Renal cortical epithelial cell (primary cell): Measurements from ENCODE around the gene SORCS1. TPM values are rescaled to one million over a fixed set of nuclear protein-coding genes. Genes with fewer than 3 reads are reported as not detected.
A peak's percentile ranks its signal among the peaks of the same experiment; 100 is the strongest.

Experiments
- DNase-seq: peaks from one replicate; pipeline ENCODE4 v3.0.0-alpha.2; 2011; ENCODE audit warnings: low read depth
- total RNA-seq: library from RNA; depleted of rRNA; stranded (reverse); fragments of >200 nt; gene quantifications from 2 replicates; pipeline ENCODE4 v1.2.3, GENCODE V29; 2014

The SORCS1 gene
- total RNA-seq, 1 donor from 2014 or later: not detected

GRCh38 chr10:106900016-106900652 is 264.4 kb downstream of the SORCS1 start:
- DNase-seq: no peak

- no peak for DNase-seq
Measured at GRCh38 chr10:106898446-106898845, 266.1 kb downstream of the SORCS1 start.

DNA sequence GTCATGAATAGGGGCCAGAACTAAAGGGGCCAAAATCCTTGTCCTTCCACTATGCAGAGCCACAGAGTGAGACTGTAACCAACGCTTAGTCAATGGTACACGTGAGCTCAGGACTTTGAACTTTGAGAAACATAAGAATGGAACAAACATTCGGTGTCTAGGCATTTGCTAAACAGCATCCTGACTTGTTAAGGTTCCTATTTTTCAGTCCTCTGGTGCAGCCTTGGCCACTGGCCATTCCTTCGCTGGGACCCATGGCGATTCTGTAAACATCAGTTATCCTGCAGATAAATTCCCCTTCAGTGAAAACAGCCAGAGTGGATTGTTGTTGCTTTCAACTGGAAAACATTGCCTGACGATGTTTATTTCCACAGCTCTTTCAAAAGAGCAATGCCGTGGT is 266.8 kb downstream of the SORCS1 start:
- peak; percentile 2 for DNase-seq

- no peak for DNase-seq
Measured at GRCh38 chr10:106894692-106895091, 269.8 kb downstream of the SORCS1 start.

GRCh38 chr10:106877574-106877973 is 286.9 kb downstream of the SORCS1 start:
- no peak for DNase-seq

DNA sequence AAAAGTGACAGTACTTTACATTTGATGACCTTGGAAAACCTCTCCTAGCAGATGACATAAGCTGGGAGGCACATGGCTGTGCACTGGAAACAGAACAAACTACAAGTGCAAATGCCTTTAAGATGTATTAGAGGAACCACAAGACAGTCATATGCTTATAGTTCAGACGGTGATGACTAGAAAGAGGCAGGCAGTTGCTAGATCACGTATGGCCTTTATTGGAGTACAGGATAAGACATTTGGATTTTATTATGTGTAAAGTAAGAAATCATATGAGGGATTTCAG is 290.0 kb downstream of the SORCS1 start:
- DNase-seq: no peak

DNA sequence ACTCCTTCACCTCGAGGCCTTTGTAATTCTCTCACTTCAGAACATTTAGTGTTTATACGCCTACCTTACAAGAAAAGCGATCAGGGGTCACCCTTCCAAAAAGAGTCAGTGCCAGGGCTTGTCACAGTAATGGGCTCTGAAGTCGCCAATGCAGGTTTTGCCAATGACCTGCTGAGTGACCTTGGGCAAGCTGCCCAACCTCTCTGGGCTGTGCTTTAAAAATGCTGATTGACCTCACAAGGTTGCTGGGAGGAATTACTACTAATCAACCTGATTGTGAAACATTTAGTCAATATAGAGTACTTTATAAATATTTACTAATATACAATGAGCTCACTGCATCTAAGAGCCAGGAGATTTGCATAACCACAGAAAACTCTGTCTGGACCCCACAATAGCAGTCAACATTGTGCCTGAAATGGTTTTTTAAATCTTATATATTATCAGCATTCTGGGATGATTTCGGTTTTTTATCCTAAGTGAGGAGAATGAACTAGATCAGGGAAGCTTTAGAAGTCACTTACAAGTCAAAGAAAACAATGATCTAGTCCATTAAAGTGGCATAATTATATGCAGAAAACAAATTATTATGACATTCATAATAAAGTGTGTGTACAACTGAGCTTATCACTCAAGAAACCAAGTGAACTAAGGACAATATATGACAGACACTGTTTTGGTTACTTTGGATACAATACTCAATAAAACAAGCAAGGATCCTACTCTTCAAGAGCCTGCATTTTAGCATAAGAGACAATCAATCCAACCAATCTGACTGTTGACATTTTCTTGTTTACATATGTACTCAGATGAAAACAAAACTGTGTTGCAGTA is 290.5 kb downstream of the SORCS1 start:
- no peak for DNase-seq

DNA sequence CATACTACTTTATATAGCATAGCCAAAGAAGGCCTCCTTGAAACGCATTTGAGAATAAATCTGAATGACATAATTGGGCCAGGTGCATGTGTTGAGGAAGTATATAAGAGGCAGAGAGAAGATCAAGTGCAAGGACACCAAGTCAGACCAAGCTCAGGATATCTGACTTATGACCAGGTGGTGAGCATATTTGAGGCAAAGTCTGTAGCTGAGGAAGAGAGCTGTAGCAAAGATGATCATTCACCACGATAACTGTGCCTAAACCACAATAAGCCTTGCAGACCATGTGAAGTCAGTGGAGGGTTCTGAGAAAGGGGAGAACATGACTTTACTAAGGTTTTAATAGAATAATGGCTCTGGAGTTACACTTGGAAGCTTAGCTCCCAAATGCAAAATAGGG is 292.3 kb downstream of the SORCS1 start:
- no peak for DNase-seq

- no peak for DNase-seq
Measured at GRCh38 chr10:106866244-106866845, 298.2 kb downstream of the SORCS1 start.

DNA sequence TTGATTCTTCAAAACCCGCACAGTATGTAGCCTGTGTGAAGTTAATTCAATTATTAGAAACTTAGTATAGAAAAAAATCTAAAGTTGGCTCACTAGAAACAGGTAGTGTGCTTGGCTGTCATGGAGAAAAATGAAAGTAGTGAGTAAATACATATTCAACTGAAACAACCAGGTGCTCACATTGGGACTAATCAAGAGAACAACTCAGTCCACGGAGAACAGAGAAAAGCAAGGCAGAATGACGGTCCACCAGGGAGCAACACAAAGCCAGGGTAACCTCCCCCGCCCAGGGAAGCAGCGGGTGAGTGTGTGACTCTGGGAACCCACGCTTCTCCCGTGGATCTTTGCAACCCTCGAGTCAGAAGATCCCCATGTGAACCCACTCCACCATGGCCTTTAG is 300.5 kb downstream of the SORCS1 start:
- no peak for DNase-seq

- no peak for DNase-seq
Measured at GRCh38 chr10:106863549-106863948, 301.0 kb downstream of the SORCS1 start.

- no peak for DNase-seq
Measured at GRCh38 chr10:106859892-106860652, 304.4 kb downstream of the SORCS1 start.

DNA sequence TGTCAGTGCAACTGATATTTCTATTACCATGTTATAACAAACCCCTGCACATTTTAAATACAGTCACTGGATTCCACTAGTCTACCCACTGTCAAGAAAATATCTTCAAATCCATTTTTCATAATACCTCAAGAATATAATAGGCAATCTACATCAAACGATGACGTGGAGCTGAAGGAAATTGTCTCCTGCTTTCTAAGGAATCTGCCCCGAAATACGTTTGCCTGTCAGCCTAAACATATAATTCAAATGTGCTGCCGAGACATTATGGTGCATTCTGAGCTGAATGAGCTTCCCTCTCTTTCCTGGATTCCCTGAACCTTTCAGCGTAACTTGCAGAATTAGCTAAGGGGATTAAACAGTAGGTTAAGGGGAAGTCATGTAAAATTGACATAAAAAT is 306.8 kb downstream of the SORCS1 start:
- DNase-seq: no peak

- no peak for DNase-seq
Measured at GRCh38 chr10:106857213-106857612, 307.3 kb downstream of the SORCS1 start.

DNA sequence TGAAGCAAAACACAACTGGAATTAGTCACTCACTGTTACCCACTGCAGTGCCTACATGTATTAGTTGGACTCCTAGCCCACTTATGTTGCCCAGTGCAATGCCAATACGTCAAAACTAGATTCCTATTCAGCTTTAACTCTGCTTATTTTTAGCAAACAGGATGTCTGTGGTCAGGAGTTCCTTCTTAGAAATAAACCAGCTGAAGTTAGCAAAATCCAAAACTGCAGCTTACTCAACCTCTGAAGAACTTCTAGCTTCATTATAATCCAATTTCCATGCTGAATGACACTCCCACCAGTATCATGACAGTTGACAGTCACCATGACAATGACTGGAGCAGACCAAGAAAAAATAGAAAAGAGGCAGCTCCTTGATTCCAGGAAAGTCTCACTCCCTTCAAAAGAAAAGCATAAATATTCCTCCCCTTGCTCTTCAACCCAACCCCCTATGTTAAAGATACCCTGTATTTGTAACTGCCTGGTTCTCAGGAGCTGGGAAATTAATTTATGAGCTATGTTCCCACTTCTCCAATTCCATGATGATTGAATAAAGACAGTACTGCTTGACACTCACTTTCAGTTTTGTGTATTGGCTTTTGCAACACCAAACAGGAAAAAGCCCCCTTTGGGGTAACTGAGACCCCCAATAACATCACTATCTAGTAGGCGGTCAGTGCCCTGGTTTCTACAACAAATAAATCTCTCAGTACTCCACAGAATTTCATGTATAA is 327.4 kb downstream of the SORCS1 start:
- no peak for DNase-seq

- DNase-seq: no peak
Measured at GRCh38 chr10:106832846-106833245, 331.7 kb downstream of the SORCS1 start.

DNA sequence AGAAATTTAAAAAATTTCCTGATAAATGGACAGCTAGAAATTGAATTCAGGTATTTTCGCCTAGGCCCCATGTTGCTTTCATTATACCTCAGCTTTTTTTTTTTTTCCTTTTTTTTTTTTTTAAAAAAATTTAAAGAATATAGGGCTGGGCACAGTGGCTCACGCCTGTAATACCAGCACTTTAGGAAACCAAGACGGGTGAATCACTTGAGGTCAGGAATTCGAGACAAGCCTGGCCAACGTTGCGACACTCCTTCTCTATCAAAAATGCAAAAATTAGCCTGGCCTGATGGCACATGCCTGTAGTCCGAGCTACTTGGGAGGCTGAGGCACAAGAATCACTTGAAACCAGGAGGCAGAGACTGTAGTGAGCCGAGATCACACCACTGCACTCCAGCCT is 334.0 kb downstream of the SORCS1 start:
- DNase-seq: no peak

- DNase-seq: no peak
Measured at GRCh38 chr10:106830006-106830405, 334.5 kb downstream of the SORCS1 start.

DNA sequence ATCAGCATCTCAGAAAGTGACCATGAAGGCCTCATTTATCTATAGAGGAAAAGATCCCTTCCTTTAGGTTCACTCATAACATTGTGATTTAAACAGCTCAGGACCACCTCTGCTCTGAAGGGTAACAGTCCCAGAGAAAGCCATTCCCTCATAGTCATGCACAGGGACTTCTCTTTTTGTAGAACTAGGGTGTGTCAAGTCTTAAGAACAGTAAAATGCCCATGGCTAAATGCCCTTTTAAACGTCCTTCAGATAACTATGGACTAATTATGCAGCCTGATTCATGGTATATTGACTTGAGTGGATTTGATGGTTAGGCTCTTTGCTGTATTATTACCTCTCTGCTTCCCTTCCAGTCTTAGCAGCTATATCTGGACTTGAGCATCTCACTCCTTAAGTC is 337.8 kb downstream of the SORCS1 start:
- DNase-seq: no peak

GRCh38 chr10:106825576-106826364 is 338.7 kb downstream of the SORCS1 start:
- DNase-seq: no peak

DNA sequence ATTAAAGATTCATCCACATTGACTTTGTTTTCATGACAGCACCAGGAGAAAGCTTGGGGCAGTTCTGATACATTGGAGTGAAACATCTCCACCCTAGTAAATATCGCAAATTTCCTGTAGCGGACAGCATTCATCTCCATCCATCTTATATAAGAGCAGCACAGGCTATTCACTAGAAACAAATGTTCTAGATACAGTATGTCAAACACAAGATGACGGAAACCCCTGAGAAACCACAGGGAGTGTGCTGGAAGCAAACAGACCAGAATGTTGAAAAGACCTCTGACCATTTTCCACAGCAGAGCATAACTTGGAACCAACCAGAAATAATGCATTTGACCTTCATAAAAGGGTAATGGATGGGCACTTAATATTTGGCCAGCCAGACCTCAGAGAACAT is 343.9 kb downstream of the SORCS1 start:
- no peak for DNase-seq
